ENCODE measurements around the gene LINGO1.

Gene LINGO1

GRCh38 chr15:77636209-77636608 is 3.5 kb upstream of the LINGO1 start:
- no peak overlapping the region for H3K4me3 ChIP-seq (ENCODE audit: low read length in 2 of 2)
- H3K36me3 ChIP-seq (replicated peaks in 1 of 2; ENCODE audit: control insufficient read depth in 2 of 2, insufficient read depth in 2 of 2, low read length in 2 of 2): no peaks in the 10 kb centered on the region
- H2AK5ac ChIP-seq (ENCODE audit: low read depth, low read length): peak overlapping the region; percentile 31
- H2BK15ac ChIP-seq (ENCODE audit: low read length): no peak overlapping the region
- no peak overlapping the region for H3K18ac ChIP-seq (ENCODE audit: low read length)
- peaks cover 0 to 38% (median 12%) of the 10 kb centered on the region in 3 experiments for H3K27me3 ChIP-seq (ENCODE audit: control insufficient read depth in 3 of 3, insufficient read depth in 3 of 3, low read depth in 1 of 3, low read length in 3 of 3)
- H3K9ac ChIP-seq (ENCODE audit: low read depth, low read length, poor library complexity): no peak overlapping the region
- no peak overlapping the region for H3K23ac ChIP-seq (ENCODE audit: low read depth, low read length, poor library complexity)
- H3K27ac ChIP-seq (replicated peaks; ENCODE audit: low read length): no peak overlapping the region
- WGBS, 2 donors (ENCODE audit: extremely low coverage in 2 of 2, insufficient read length in 2 of 2, insufficient replicate concordance in 1 of 2): no CpG with 5 or more reads among the region's 5 CpGs
- H3K4me2 ChIP-seq (ENCODE audit: insufficient read depth, low read length, poor library complexity, severe bottlenecking): no peak overlapping the region
- H2AFZ ChIP-seq (ENCODE audit: low read length): no peak overlapping the region
- H3K4me1 ChIP-seq (ENCODE audit: control insufficient read depth in 2 of 2, insufficient read depth in 1 of 2, low read depth in 1 of 2, low read length in 2 of 2): peaks cover 12 to 16% of the 10 kb centered on the region in 2 donors
- no peak overlapping the region for H2BK12ac ChIP-seq (ENCODE audit: low read length)
- H3K79me1 ChIP-seq (ENCODE audit: low read depth, low read length): no peaks in the 10 kb centered on the region
- H2BK120ac ChIP-seq (ENCODE audit: low read depth, low read length): no peak overlapping the region
- no peak overlapping the region for H3K4ac ChIP-seq (ENCODE audit: low read length)
- H4K8ac ChIP-seq (ENCODE audit: low read depth, low read length): peak overlapping the region; percentile 19
- H3K9me3 ChIP-seq (replicated peaks in 1 of 2; ENCODE audit: control insufficient read depth in 2 of 2, insufficient read depth in 1 of 2, low read depth in 1 of 2, low read length in 2 of 2): no peaks in the 10 kb centered on the region
- H2BK5ac ChIP-seq (ENCODE audit: low read length): no peak overlapping the region
- no peak overlapping the region for H4K91ac ChIP-seq (ENCODE audit: low read depth, low read length, poor library complexity)
- DNase-seq (ENCODE audit: low spot score): no peak
- peak overlapping the region; percentile 41 for H3K14ac ChIP-seq (ENCODE audit: low read length)

- no CpG with 5 or more reads among the region's 34 CpGs for WGBS, 2 donors (ENCODE audit: extremely low coverage in 2 of 2, insufficient read length in 2 of 2, insufficient replicate concordance in 1 of 2)
- Histone ChIP-seq H3K9ac (ENCODE audit: low read depth, low read length, poor library complexity) (peak overlapping the region; percentile 78), H3K4me2 (ENCODE audit: insufficient read depth, low read length, poor library complexity, severe bottlenecking) (peak overlapping the region; percentile 77), H3K4ac (ENCODE audit: low read length) (no peak overlapping the region), H3K36me3 (replicated peaks in 1 of 2; ENCODE audit: control insufficient read depth in 2 of 2, insufficient read depth in 2 of 2, low read length in 2 of 2) (no peaks in the 10 kb centered on the region), H3K14ac (ENCODE audit: low read length) (no peak overlapping the region), H3K27ac (replicated peaks; ENCODE audit: low read length) (peak overlapping the region; percentile 8), H2BK5ac (ENCODE audit: low read length) (no peak overlapping the region), H2BK120ac (ENCODE audit: low read depth, low read length) (no peak overlapping the region), H3K4me1 (ENCODE audit: control insufficient read depth in 2 of 2, insufficient read depth in 1 of 2, low read depth in 1 of 2, low read length in 2 of 2) (peaks cover 28 to 33% of the 10 kb centered on the region in 2 donors), H3K23ac (ENCODE audit: low read depth, low read length, poor library complexity) (peak overlapping the region; percentile 39), H3K79me1 (ENCODE audit: low read depth, low read length) (peaks cover 9% of the 10 kb centered on the region), H3K9me3 (replicated peaks in 1 of 2; ENCODE audit: control insufficient read depth in 2 of 2, insufficient read depth in 1 of 2, low read depth in 1 of 2, low read length in 2 of 2) (no peaks in the 10 kb centered on the region), H2AK5ac (ENCODE audit: low read depth, low read length) (peak overlapping the region; percentile 47), H3K18ac (ENCODE audit: low read length) (peak overlapping the region; percentile 82), H3K4me3 (ENCODE audit: low read length in 2 of 2) (peak overlapping the region in 1 of 2 donors; percentile 19), H4K8ac (ENCODE audit: low read depth, low read length) (no peak overlapping the region), H2BK12ac (ENCODE audit: low read length) (no peak overlapping the region), H2BK15ac (ENCODE audit: low read length) (no peak overlapping the region), H3K27me3 (ENCODE audit: control insufficient read depth in 3 of 3, insufficient read depth in 3 of 3, low read depth in 1 of 3, low read length in 3 of 3) (peaks cover 0 to 28% (median 12%) of the 10 kb centered on the region in 3 experiments), H4K91ac (ENCODE audit: low read depth, low read length, poor library complexity) (no peak overlapping the region), H2AFZ (ENCODE audit: low read length) (peak overlapping the region; percentile 95)
- peak; percentile 71 for DNase-seq (ENCODE audit: low spot score)
These were observed 1.7 kb upstream of the LINGO1 start for GRCh38 chr15:77634266-77634962.

- H2AFZ ChIP-seq (ENCODE audit: low read length): peak overlapping the region; percentile 95
- no peak overlapping the region for H2BK15ac ChIP-seq (ENCODE audit: low read length)
- no CpG with 5 or more reads among the region's 9 CpGs for WGBS, 2 donors (ENCODE audit: extremely low coverage in 2 of 2, insufficient read length in 2 of 2, insufficient replicate concordance in 1 of 2)
- no peak overlapping the region for H3K14ac ChIP-seq (ENCODE audit: low read length)
- peak overlapping the region; percentile 1 to 14 for H3K4me3 ChIP-seq (ENCODE audit: low read length in 2 of 2)
- no peak for DNase-seq (ENCODE audit: low spot score)
- peaks cover 30 to 34% of the 10 kb centered on the region in 2 donors for H3K4me1 ChIP-seq (ENCODE audit: control insufficient read depth in 2 of 2, insufficient read depth in 1 of 2, low read depth in 1 of 2, low read length in 2 of 2)
- H4K91ac ChIP-seq (ENCODE audit: low read depth, low read length, poor library complexity): no peak overlapping the region
- H3K79me1 ChIP-seq (ENCODE audit: low read depth, low read length): peaks cover 9% of the 10 kb centered on the region
- peak overlapping the region; percentile 99 for H3K4me2 ChIP-seq (ENCODE audit: insufficient read depth, low read length, poor library complexity, severe bottlenecking)
- H3K36me3 ChIP-seq (replicated peaks in 1 of 2; ENCODE audit: control insufficient read depth in 2 of 2, insufficient read depth in 2 of 2, low read length in 2 of 2): no peaks in the 10 kb centered on the region
- H3K23ac ChIP-seq (ENCODE audit: low read depth, low read length, poor library complexity): no peak overlapping the region
- H3K9ac ChIP-seq (ENCODE audit: low read depth, low read length, poor library complexity): peak overlapping the region; percentile 78
- H3K4ac ChIP-seq (ENCODE audit: low read length): no peak overlapping the region
- no peak overlapping the region for H2BK12ac ChIP-seq (ENCODE audit: low read length)
- H3K27me3 ChIP-seq (ENCODE audit: control insufficient read depth in 3 of 3, insufficient read depth in 3 of 3, low read depth in 1 of 3, low read length in 3 of 3): peaks cover 0 to 28% (median 12%) of the 10 kb centered on the region in 3 experiments
- no peak overlapping the region for H2BK5ac ChIP-seq (ENCODE audit: low read length)
- no peak overlapping the region for H2BK120ac ChIP-seq (ENCODE audit: low read depth, low read length)
- H3K27ac ChIP-seq (replicated peaks; ENCODE audit: low read length): peak overlapping the region; percentile 8
- H3K18ac ChIP-seq (ENCODE audit: low read length): peak overlapping the region; percentile 39
- no peaks in the 10 kb centered on the region for H3K9me3 ChIP-seq (replicated peaks in 1 of 2; ENCODE audit: control insufficient read depth in 2 of 2, insufficient read depth in 1 of 2, low read depth in 1 of 2, low read length in 2 of 2)
- no peak overlapping the region for H2AK5ac ChIP-seq (ENCODE audit: low read depth, low read length)
- H4K8ac ChIP-seq (ENCODE audit: low read depth, low read length): no peak overlapping the region
These were observed 1.2 kb upstream of the LINGO1 start for GRCh38 chr15:77633913-77634265.

GRCh38 chr15:77633134-77633912 is 611 bp upstream of the LINGO1 start:
- peak overlapping the region; percentile 98 for H3K18ac ChIP-seq (ENCODE audit: low read length)
- H3K4me2 ChIP-seq (ENCODE audit: insufficient read depth, low read length, poor library complexity, severe bottlenecking): peak overlapping the region; percentile 99
- H3K27ac ChIP-seq (replicated peaks; ENCODE audit: low read length): peak overlapping the region; percentile 79
- no CpG with 5 or more reads among the region's 55 CpGs for WGBS, 2 donors (ENCODE audit: extremely low coverage in 2 of 2, insufficient read length in 2 of 2, insufficient replicate concordance in 1 of 2)
- H3K36me3 ChIP-seq (replicated peaks in 1 of 2; ENCODE audit: control insufficient read depth in 2 of 2, insufficient read depth in 2 of 2, low read length in 2 of 2): no peaks in the 10 kb centered on the region
- H3K9ac ChIP-seq (ENCODE audit: low read depth, low read length, poor library complexity): peak overlapping the region; percentile 92
- peak overlapping the region; percentile 38 for H2AK5ac ChIP-seq (ENCODE audit: low read depth, low read length)
- peak overlapping the region; percentile 71 for H2BK15ac ChIP-seq (ENCODE audit: low read length)
- H2BK12ac ChIP-seq (ENCODE audit: low read length): peak overlapping the region; percentile 79
- H3K4me3 ChIP-seq (ENCODE audit: low read length in 2 of 2): peak overlapping the region; percentile 69 to 82
- H3K4ac ChIP-seq (ENCODE audit: low read length): no peak overlapping the region
- H3K14ac ChIP-seq (ENCODE audit: low read length): peak overlapping the region; percentile 85
- H3K4me1 ChIP-seq (ENCODE audit: control insufficient read depth in 2 of 2, insufficient read depth in 1 of 2, low read depth in 1 of 2, low read length in 2 of 2): peaks cover 30 to 34% of the 10 kb centered on the region in 2 donors
- H4K91ac ChIP-seq (ENCODE audit: low read depth, low read length, poor library complexity): peak overlapping the region; percentile 34
- no peak overlapping the region for H2BK120ac ChIP-seq (ENCODE audit: low read depth, low read length)
- peak; percentile 90 for DNase-seq (ENCODE audit: low spot score)
- peaks cover 9% of the 10 kb centered on the region for H3K79me1 ChIP-seq (ENCODE audit: low read depth, low read length)
- H2BK5ac ChIP-seq (ENCODE audit: low read length): no peak overlapping the region
- no peak overlapping the region for H4K8ac ChIP-seq (ENCODE audit: low read depth, low read length)
- peak overlapping the region; percentile 95 for H2AFZ ChIP-seq (ENCODE audit: low read length)
- peaks cover 0 to 28% (median 12%) of the 10 kb centered on the region in 3 experiments for H3K27me3 ChIP-seq (ENCODE audit: control insufficient read depth in 3 of 3, insufficient read depth in 3 of 3, low read depth in 1 of 3, low read length in 3 of 3)
- peak overlapping the region; percentile 70 for H3K23ac ChIP-seq (ENCODE audit: low read depth, low read length, poor library complexity)
- H3K9me3 ChIP-seq (replicated peaks in 1 of 2; ENCODE audit: control insufficient read depth in 2 of 2, insufficient read depth in 1 of 2, low read depth in 1 of 2, low read length in 2 of 2): no peaks in the 10 kb centered on the region

All from neuronal stem cell (in vitro differentiated cells).